ENCODE measurements around the gene UBE2F.
"Not testable (repeated sequence)": the region's sequence is repeated elsewhere in the genome, so short reads cannot be mapped to it uniquely, and the experiment has no call there.

Gene UBE2F

DNA sequence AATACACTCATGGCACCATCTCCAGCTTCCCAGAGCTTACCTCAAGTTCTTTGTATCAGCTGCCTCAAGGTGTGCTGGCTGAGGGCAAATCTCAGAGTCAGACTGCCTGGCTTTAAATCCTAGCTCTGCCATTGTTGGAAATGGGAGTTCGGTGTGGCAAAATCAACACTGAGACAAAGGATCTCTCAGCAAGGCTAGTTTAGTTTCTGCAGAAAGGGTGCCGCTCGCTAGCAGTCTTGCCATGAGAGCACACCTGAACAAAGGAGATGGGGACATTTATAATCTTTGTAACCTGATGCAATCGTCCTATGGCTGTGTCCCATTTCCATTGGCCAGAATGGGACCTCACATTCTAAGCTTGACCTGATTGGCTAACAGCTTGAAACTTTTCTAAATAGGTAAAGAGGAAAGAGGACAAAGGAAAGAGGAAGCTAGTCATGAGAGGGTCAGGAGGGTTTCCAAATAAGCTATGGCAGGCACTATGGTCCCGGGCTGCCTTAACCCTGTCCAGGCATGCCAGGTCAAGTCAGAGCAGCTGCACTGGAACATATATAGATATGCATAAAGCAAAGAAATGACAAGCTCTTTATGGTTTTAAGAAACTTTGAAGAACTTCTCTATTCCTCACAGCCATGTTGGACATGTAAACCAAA is 4.3 kb upstream of the UBE2F start:
- TF ChIP-seq ZNF274 (IDR thresholded peaks at IDR 0.05; ENCODE audit: low read depth, low read length): no peak
- H3K4me3 ChIP-seq (ENCODE audit: low read length): no peak overlapping the region

DNA sequence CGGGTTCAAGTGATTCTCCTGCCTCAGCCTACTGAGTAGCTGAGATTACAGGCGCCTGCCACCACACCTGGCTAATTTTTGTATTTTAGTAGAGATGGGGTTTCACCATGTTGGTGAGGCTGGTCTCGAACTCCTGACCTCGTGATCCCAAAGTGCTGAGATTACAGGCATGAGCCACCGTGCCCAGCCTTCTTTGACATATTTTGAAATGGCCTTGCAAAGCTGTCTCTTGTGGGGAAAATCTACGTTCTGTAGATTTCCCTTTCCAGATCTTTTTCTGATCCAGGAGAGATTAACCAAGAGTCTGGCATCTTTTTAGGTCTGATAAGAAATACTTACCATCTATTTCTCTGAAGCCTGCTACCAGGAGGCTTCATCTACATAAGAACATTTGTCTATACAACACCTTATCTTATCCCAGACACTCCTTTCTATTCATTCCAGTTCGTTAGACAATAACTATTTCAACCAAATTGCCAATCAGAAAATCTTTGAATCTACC is 3.3 kb upstream of the UBE2F start:
- not testable (repeated sequence) for H3K4me3 ChIP-seq (ENCODE audit: low read length)

- H3K4me3 ChIP-seq (ENCODE audit: low read length): no peak overlapping the region
- no peak for TF ChIP-seq ZNF274 (IDR thresholded peaks at IDR 0.05; ENCODE audit: low read depth, low read length)
Observed at GRCh38 chr2:237964194-237964577, 2.6 kb upstream of the UBE2F start.

- TF ChIP-seq ZNF274 (IDR thresholded peaks at IDR 0.05; ENCODE audit: low read depth, low read length): no peak
- no peak overlapping the region for H3K4me3 ChIP-seq (ENCODE audit: low read length)
Observed at GRCh38 chr2:237964578-237965404, 2.0 kb upstream of the UBE2F start.

- peak overlapping the region; percentile 81; the same call in 1 of the 2 replicates for H3K4me3 ChIP-seq (ENCODE audit: low read length)
Observed at GRCh38 chr2:237965844-237966243, 970 bp upstream of the UBE2F start.

GRCh38 chr2:237966250-237966564 is 607 bp upstream of the UBE2F start:
- no peak for TF ChIP-seq ZNF274 (IDR thresholded peaks at IDR 0.05; ENCODE audit: low read depth, low read length)
- peak overlapping the region; percentile 81 for H3K4me3 ChIP-seq (ENCODE audit: low read length)

DNA sequence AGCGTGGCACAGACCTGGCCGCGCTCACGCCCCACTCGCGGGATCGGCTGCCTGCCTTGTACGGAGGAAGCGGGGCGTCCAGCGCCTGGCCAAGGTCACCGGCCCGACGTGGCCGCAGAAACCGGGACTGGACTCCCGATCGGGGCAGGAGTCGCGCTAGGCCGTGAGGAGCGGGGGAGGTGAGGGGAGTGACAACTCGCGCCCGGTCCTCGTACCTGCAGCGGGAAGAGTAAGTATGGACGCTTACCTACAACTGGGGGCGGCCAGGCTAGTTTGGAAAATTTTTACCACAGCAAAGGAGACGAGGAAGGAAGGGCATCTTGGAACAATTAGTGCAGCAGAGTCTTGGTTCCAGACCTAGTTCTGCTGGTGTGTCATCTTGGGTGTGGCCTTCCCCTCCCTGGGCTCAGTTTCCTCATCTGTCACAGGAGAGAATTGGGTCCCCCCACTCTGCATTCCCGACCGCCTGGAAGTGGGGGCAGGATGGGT is 693 bp downstream of the UBE2F start:
- peak overlapping the region; percentile 58 for H3K4me3 ChIP-seq (ENCODE audit: low read length)
- no peak for TF ChIP-seq ZNF274 (IDR thresholded peaks at IDR 0.05; ENCODE audit: low read depth, low read length)

DNA sequence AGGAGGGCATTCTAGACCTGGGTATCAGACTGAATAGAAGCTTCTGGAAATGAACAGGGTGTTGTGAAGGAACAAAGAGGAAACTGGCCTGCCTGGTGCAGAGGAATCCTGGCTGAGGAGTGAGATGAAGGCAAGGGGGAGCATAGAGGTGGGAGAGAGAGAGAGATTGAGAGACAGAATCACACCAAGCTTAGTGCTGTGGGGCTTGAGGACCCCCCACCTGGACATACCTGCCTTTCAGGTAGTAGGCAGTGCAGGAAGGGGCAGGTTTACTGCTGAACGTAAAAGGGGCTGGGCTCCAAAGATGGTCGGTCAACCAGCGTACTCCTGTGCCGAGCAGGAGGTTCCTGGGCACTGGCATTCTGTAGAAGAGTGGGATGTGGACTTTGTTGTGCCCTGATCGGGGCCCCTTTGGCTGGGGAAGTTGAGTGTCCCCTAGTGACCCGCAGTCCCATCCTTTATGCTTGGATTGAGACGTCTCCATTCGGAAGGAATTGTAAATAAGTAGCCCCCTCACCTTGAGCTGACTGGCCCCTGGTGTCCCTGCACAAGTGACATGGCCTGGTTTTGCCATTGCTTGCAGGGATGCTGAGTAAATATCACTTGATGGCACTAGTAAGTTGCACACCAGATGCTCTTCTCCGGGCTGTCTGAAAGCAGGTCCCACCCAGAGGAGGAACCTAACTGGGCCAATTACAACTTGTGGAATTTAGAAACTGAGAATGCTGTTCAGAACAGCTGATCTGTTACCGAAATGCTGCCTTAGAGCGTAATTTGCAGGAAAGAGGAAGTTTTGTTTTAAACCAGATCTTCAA is 1.4 kb downstream of the UBE2F start:
- H3K4me3 ChIP-seq (ENCODE audit: low read length): peak overlapping the region; percentile 58; the same call in 1 of the 2 replicates
- TF ChIP-seq ZNF274 (IDR thresholded peaks at IDR 0.05; ENCODE audit: low read depth, low read length): no peak

GRCh38 chr2:237971661-237972060 is 4.8 kb downstream of the UBE2F start:
- TF ChIP-seq ZNF274 (IDR thresholded peaks at IDR 0.05; ENCODE audit: low read depth, low read length): no peak
- no peak overlapping the region for H3K4me3 ChIP-seq (ENCODE audit: low read length)

GRCh38 chr2:237972211-237972610 is 5.4 kb downstream of the UBE2F start:
- no peak for TF ChIP-seq ZNF274 (IDR thresholded peaks at IDR 0.05; ENCODE audit: low read depth, low read length)
- H3K4me3 ChIP-seq (ENCODE audit: low read length): no peak overlapping the region

GRCh38 chr2:237972936-237973335 is 6.1 kb downstream of the UBE2F start:
- H3K4me3 ChIP-seq (ENCODE audit: low read length): no peak overlapping the region
- no peak for TF ChIP-seq ZNF274 (IDR thresholded peaks at IDR 0.05; ENCODE audit: low read depth, low read length)

DNA sequence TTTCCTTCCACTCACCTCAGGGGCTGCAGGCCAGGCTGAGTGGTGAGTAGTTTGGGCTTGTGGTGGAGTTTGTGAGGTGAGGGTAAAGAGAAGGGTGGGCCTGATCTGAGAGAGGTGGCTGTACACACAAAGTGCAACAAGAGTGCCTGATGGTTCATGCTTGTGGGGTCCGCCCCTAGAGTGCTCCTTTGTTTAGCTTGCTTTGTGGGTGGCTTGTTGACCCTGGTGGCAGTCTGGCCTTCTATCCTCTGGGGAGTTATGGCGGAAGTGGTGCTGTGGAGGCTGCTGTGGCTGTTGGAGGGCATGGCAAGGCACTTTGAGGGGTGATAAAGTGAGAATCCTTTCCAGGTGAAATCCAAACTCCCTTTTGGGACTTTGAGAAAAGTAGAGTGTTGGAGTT is 10.6 kb downstream of the UBE2F start:
- no peak overlapping the region for H3K4me3 ChIP-seq (ENCODE audit: low read length)
- TF ChIP-seq ZNF274 (IDR thresholded peaks at IDR 0.05; ENCODE audit: low read depth, low read length): no peak

DNA sequence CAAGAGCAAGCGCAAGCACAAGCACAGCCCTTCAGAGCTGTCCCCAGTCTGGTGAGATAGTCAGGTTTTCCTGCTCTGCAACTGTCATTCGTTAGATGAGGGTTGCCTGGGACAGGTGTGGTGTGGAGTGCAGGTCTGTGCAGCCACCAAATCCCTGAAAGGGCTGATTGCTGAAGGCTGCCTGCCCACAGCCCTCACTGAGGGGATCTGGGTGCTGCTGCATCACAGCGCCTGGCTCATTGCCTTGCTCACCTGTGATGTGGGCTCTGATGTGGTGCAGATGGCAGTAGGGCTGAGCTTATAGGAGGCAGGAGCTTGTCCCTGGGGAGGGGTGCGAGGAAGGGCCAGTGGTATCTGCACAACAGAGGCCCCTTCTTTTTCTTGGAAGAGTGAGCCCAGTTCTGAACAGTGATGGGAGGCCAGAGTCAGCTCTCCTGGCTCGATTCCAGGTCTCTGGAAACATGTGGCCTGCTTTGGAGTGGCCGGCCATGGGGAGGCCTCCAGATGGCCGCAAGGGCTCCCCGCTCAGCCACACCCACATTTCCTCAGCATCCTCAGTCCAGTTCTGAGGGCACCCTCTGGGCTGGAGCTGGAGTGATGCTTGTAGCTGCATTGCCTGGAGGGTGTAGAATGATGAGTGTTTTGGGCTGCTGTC is 11.4 kb downstream of the UBE2F start:
- no peak for TF ChIP-seq ZNF274 (IDR thresholded peaks at IDR 0.05; ENCODE audit: low read depth, low read length)
- no peak overlapping the region for H3K4me3 ChIP-seq (ENCODE audit: low read length)

GRCh38 chr2:237979331-237979730 is 12.5 kb downstream of the UBE2F start:
- H3K4me3 ChIP-seq (ENCODE audit: low read length): no peak overlapping the region
- TF ChIP-seq ZNF274 (IDR thresholded peaks at IDR 0.05; ENCODE audit: low read depth, low read length): no peak

Measured in GM08714 (cell line).